Body of pancreas (tissue), 4 donors: ENCODE data around the gene ADORA1. TPM values are rescaled to one million over a fixed set of nuclear protein-coding genes. Genes with fewer than 3 reads are reported as not detected.

Source experiments
- ATAC-seq: fragments of 150-250 bp; one replicate; pipeline ENCODE4 v1.9.1; 2016
- DNase-seq, 4 donors: peaks; one replicate each; pipeline ENCODE4 v3.0.0-alpha.2; 2019
- H3K27ac ChIP-seq, 4 donors: fragments of 200-600 bp; sonication (generic); 1 replicate in 3 of 4; 2 replicates in 1 of 4; pipeline versions ENCODE4 v1.5.1 to v1.6.1; 2016 to 2019; ENCODE audit warnings: mild to moderate bottlenecking in 1 of 4, mixed read lengths in 1 of 4, moderate library complexity in 1 of 4
- H3K27me3 ChIP-seq, 2 donors: fragments of 200-600 bp; sonication (generic); one replicate each; pipeline ENCODE4 v1.6.0; 2016; ENCODE audit warnings: mild to moderate bottlenecking in 1 of 2
- H3K36me3 ChIP-seq, 2 donors: fragments of 200-600 bp; sonication (generic); replicated peaks in 1 of 2; 2 replicates each; pipeline ENCODE4 v1.5.1; 2016; ENCODE audit warnings: low read depth in 2 of 2; ENCODE audit not compliant: insufficient read depth in 1 of 2
- H3K4me1 ChIP-seq: fragments of 200-600 bp; sonication (generic); one replicate; pipeline ENCODE4 v1.6.0; 2016
- H3K4me3 ChIP-seq, 2 donors: fragments of 200-600 bp; sonication (generic); 1 replicate in 1 of 2; 2 replicates in 1 of 2; pipeline ENCODE4 v1.5.1; 2016 to 2019
- H3K9me3 ChIP-seq, 3 donors: fragments of 200-600 bp; sonication (generic); 1 replicate in 2 of 3; 2 replicates in 1 of 3; pipeline ENCODE4 v1.5.1; 2016
- POLR2A ChIP-seq, 3 donors: fragments of 450-650 bp; IDR thresholded peaks; one replicate each; pipeline ENCODE4 v1.6.1; 2016; ENCODE audit warnings: antibody characterized with exemption in 3 of 3, mild to moderate bottlenecking in 2 of 3
- WGBS, 2 donors: methylation state at CpG; one replicate each; pipeline ENCODE4 v1.1.5; 2017; 5-methylcytosine and 5-hydroxymethylcytosine counted together
- intact Hi-C: fragments of 100-400 bp; cut with DNase I; formaldehyde crosslinking; loops from one replicate; pipeline ENCODE4 v1.15.1; 2023
- total RNA-seq, 2 donors: library from RNA; depleted of rRNA; stranded (reverse); fragments of >200 nt; gene quantifications; one replicate each; pipeline ENCODE4 v1.1.0, GENCODE V29; 2016
- TF ChIP-seq, protein P1 (sequence below), 7 experiments: fragments of 450-650 bp in 4 of 7; fragments of 200-600 bp in 3 of 7; sonication (generic) in 3 of 7; IDR thresholded peaks; one replicate each; pipeline ENCODE4 v1.5.1; 2016 to 2019; ENCODE audit warnings: antibody characterized with exemption in 7 of 7

The ADORA1 gene
- total RNA-seq, 2 donors from 2014 or later: 16.1 to 21.1 TPM

DNA sequence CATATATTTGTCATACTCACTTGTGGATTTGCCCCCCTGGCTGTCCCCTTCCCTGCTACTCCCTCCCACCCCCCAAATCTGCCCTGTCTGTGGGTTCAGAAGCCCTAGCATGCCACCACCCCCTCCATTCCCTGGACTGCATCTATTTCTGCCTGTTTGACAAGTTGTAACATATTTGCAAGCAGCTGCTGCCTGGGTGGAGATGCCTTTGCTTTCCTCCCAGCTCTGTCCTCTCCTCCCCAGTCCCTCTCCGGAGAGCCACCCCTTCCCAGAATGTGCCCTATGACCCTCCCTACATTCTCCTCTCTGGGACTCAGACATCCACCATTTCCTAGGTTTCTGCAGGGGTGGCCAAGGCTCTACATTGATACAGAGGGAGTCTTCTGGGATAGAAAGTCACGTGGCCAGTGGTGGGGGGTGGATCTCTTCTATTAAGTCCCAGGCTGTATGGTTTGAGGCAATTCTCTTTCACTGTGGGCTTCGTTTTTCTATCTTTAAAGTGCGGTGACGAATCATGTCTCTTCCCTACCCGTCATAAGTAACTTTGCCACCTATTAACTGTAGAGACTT, 35.7 kb upstream of the ADORA1 start:
- ATAC-seq (no peak), DNase-seq (no peak)
- TF ChIP-seq, protein P1, sequence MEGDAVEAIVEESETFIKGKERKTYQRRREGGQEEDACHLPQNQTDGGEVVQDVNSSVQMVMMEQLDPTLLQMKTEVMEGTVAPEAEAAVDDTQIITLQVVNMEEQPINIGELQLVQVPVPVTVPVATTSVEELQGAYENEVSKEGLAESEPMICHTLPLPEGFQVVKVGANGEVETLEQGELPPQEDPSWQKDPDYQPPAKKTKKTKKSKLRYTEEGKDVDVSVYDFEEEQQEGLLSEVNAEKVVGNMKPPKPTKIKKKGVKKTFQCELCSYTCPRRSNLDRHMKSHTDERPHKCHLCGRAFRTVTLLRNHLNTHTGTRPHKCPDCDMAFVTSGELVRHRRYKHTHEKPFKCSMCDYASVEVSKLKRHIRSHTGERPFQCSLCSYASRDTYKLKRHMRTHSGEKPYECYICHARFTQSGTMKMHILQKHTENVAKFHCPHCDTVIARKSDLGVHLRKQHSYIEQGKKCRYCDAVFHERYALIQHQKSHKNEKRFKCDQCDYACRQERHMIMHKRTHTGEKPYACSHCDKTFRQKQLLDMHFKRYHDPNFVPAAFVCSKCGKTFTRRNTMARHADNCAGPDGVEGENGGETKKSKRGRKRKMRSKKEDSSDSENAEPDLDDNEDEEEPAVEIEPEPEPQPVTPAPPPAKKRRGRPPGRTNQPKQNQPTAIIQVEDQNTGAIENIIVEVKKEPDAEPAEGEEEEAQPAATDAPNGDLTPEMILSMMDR (IDR thresholded peaks at IDR 0.05): no peak
- no peak for TF ChIP-seq POLR2A (IDR thresholded peaks at IDR 0.05)
- H3K4me1 ChIP-seq: no peaks in the 10 kb centered on the region
- no peaks in the 10 kb centered on the region for H3K27me3 ChIP-seq
- peaks cover 0 to 9% (median 0%) of the 10 kb centered on the region in 3 donors for H3K9me3 ChIP-seq
- H3K36me3 ChIP-seq: no peaks in the 10 kb centered on the region
- intact Hi-C loops: no loop called here
- H3K4me3 ChIP-seq: no peak overlapping the region
- H3K27ac ChIP-seq: no peak overlapping the region
- WGBS, 2 donors: 44 to 59% methylated on average over 6 of the region's 6 CpGs

DNA sequence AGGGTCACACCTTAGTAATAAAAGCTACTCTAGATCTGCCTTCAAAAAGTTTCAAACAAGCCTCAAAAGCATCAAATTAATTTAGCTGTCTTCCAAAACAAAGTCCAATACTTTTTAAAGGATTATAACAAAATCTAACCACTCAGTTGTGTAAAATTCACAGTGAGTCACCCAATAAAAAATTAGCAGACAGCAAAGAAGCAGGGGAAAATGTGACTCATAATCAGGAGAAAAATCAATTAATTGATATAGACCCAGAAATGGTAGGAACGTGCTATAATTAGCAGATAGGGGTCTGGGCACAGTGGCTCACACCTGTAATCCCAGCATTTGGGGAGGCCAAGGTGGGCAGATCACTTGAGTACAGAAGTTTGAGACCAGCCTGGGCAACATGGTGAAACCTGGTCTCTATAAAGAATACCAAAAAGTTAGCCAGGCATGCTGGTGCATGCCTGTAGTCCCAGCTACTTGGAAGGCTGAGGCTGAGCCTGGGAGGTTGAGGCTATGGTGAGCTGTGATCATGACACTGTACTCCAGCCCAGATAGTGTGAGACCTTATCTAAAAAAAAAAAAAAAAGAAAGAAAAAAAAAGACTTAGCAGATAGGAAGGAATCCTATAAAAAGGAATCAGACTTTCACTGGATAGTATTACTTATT, 33.6 kb upstream of the ADORA1 start:
- no peak for TF ChIP-seq POLR2A (IDR thresholded peaks at IDR 0.05)
- TF ChIP-seq, protein P1 (IDR thresholded peaks at IDR 0.05): no peak
- intact Hi-C loops: no loop called here
- peaks cover 0 to 9% (median 0%) of the 10 kb centered on the region in 3 donors for H3K9me3 ChIP-seq
- ATAC-seq (no peak), DNase-seq (no peak)
- WGBS, 2 donors: 24 to 50% methylated on average over 1 of the region's 1 CpG
- H3K27me3 ChIP-seq: no peaks in the 10 kb centered on the region
- no peaks in the 10 kb centered on the region for H3K36me3 ChIP-seq
- H3K4me1 ChIP-seq: no peaks in the 10 kb centered on the region
- H3K4me3 ChIP-seq: no peak overlapping the region
- H3K27ac ChIP-seq: no peak overlapping the region

DNA sequence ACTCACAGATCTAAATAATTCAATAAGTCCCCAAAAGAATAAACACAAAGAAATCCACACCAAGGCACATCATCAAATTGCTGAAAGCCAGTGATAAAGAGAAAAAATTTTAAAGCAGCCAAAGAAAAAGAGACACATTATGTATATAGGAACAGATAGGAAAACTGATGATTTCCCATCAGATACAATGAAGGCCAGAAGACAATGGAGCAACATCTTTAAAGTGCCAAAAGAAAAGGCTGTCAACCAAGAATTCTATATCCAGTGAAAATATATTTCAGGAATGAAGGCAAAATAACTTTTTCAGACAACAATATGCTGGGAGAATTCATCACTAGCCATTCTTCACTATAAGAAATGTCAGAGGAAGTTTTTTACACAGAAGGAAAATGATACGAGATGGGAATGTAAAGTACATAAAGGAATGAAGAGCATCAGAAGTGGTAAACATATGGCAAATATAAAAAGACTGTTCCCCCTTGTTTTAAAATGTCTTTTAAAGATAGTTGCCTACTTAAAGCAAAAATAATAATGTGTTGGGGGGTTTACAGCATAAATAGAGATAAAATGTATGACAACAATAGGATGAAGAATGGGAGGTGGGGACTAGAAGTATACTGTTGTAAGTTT, 32.4 kb upstream of the ADORA1 start:
- Histone ChIP-seq H3K27me3 (no peaks in the 10 kb centered on the region), H3K27ac (no peak overlapping the region), H3K4me1 (no peaks in the 10 kb centered on the region), H3K4me3 (no peak overlapping the region), H3K9me3 (peaks cover 0 to 9% (median 0%) of the 10 kb centered on the region in 3 donors), H3K36me3 (no peaks in the 10 kb centered on the region)
- intact Hi-C loops: no loop called here
- DNase-seq: no peak
- 71 to 93% methylated on average over 1 of the region's 1 CpG for WGBS, 2 donors
- TF ChIP-seq POLR2A (IDR thresholded peaks at IDR 0.05): no peak
- TF ChIP-seq, protein P1 (IDR thresholded peaks at IDR 0.05): no peak
- ATAC-seq: no peak

DNA sequence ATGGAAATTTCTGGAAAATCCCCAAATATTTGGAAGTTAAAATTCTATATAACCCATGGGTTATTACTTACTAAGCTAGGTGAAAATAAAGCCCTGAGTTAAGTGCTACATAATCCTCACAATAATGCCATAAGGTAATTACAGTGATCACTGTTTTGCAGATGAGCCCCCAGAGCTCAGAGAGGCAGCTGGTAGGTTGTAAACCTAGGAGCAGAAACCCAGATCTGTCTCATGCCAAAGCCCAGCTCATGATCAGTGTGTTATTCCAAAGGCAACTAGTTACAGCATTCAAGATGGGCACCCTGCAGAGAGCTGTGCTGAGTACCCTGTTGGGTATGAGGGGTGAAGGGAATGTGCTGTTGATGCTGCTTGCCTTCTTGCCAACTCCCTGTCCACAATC, 31.0 kb upstream of the ADORA1 start:
- DNase-seq (no peak), ATAC-seq (no peak)
- H3K4me3 ChIP-seq: no peak overlapping the region
- H3K27ac ChIP-seq: no peak overlapping the region
- no peaks in the 10 kb centered on the region for H3K27me3 ChIP-seq
- intact Hi-C loops: no loop called here
- H3K4me1 ChIP-seq: no peaks in the 10 kb centered on the region
- no peaks in the 10 kb centered on the region for H3K36me3 ChIP-seq
- peaks cover 0 to 9% (median 0%) of the 10 kb centered on the region in 3 donors for H3K9me3 ChIP-seq
- TF ChIP-seq, protein P1 (IDR thresholded peaks at IDR 0.05): no peak
- TF ChIP-seq POLR2A (IDR thresholded peaks at IDR 0.05): no peak
